GM21381 (cell line): Measurements from ENCODE around the gene ADPRH.

Source experiments
- ATAC-seq: cut with Tn5 transposase; IDR thresholded peaks from one replicate; pipeline ENCODE4 v1.9.1; 2021; ENCODE audit warnings: mild to moderate bottlenecking, moderate library complexity; ENCODE audit not compliant: unreplicated experiment

ADPRH gene

GRCh38 chr3:119627461-119627860 lies 48.2 kb downstream of the ADPRH start:
- no peak for ATAC-seq

- ATAC-seq = peak; percentile 60
These were observed 49.1 kb downstream of the ADPRH start for GRCh38 chr3:119628390-119628789.

- ATAC-seq = peak; percentile 35
These were observed 49.6 kb downstream of the ADPRH start for GRCh38 chr3:119628816-119629445.

GRCh38 chr3:119630128-119630879 lies 51.0 kb downstream of the ADPRH start:
- no peak for ATAC-seq

- no peak for ATAC-seq
These were observed 51.6 kb downstream of the ADPRH start for GRCh38 chr3:119630880-119631329.

GRCh38 chr3:119631516-119631915 lies 52.2 kb downstream of the ADPRH start:
- ATAC-seq = no peak

GRCh38 chr3:119632216-119632615 lies 52.9 kb downstream of the ADPRH start:
- no peak for ATAC-seq

- ATAC-seq = no peak
These were observed 53.5 kb downstream of the ADPRH start for GRCh38 chr3:119632829-119633228.

GRCh38 chr3:119635719-119636118 lies 56.4 kb downstream of the ADPRH start:
- no peak for ATAC-seq

GRCh38 chr3:119636249-119636648 lies 57.0 kb downstream of the ADPRH start:
- no peak for ATAC-seq

- no peak for ATAC-seq
These were observed 57.8 kb downstream of the ADPRH start for GRCh38 chr3:119636891-119637611.

- ATAC-seq = peak; percentile 38
These were observed 58.6 kb downstream of the ADPRH start for GRCh38 chr3:119637679-119638477.
